SU-DHL-6 (cell line): Measurements from ENCODE around the gene EPHB2.

Source experiments
- H2AFZ ChIP-seq: fragments of 200-600 bp; sonication (generic); 2 replicates; pipeline ENCODE4 v1.6.1; 2014; ENCODE audit warnings: low read depth, mild to moderate bottlenecking, moderate library complexity, mixed read lengths, antibody characterized with exemption, low read length; ENCODE audit not compliant: severe bottlenecking
- H3F3A ChIP-seq: fragments of 200-600 bp; shearing (Covaris generic); 2 replicates; pipeline ENCODE4 v1.6.0; 2016; ENCODE audit warnings: antibody characterized with exemption, mild to moderate bottlenecking; ENCODE audit not compliant: insufficient read depth
- H3K27ac ChIP-seq: fragments of 200-600 bp; sonication (generic); 2 replicates; pipeline ENCODE4 v1.5.1; 2016; ENCODE audit warnings: low read depth, mild to moderate bottlenecking, low read length, moderate library complexity, mixed read lengths
- H3K27me3 ChIP-seq: fragments of 200-600 bp; sonication (generic), shearing (Covaris generic); 2 replicates; pipeline ENCODE4 v1.6.0; 2014; ENCODE audit warnings: mild to moderate bottlenecking, low read length
- H3K36me3 ChIP-seq: fragments of 200-600 bp; sonication (generic); 2 replicates; pipeline ENCODE4 v1.6.1; 2014; ENCODE audit warnings: mild to moderate bottlenecking, low read length, mixed read lengths
- H3K4me2 ChIP-seq: fragments of 300-600, 200-600 bp; shearing (Covaris generic), sonication (generic); 2 replicates; pipeline ENCODE4 v1.6.0; 2014; ENCODE audit warnings: low read length, low read depth, mild to moderate bottlenecking; ENCODE audit not compliant: poor library complexity, severe bottlenecking
- H3K4me3 ChIP-seq: fragments of 200-600 bp; sonication (generic); 2 replicates; pipeline ENCODE4 v1.5.1; 2014; ENCODE audit warnings: antibody characterized with exemption, low read length, mild to moderate bottlenecking, mixed read lengths; ENCODE audit not compliant: insufficient read depth, poor library complexity, severe bottlenecking
- H3K79me2 ChIP-seq: fragments of 200-600 bp; sonication (generic); 2 replicates; pipeline ENCODE4 v1.6.1; 2014; ENCODE audit warnings: mild to moderate bottlenecking, low read length, moderate library complexity; ENCODE audit not compliant: insufficient read depth
- H3K9ac ChIP-seq: fragments of 200-600 bp; sonication (generic); 2 replicates; pipeline ENCODE4 v1.7.0; 2014; ENCODE audit warnings: mild to moderate bottlenecking, low read length
- H3K9me2 ChIP-seq: fragments of 200-600 bp; sonication (generic); replicated peaks from 2 replicates; pipeline ENCODE4 v1.6.1; 2014; ENCODE audit warnings: low read length; ENCODE audit not compliant: insufficient read depth
- H3K9me3 ChIP-seq: fragments of 200-600 bp; sonication (generic); 2 replicates; pipeline ENCODE4 v1.6.1; 2014; ENCODE audit warnings: low read length, mixed read lengths; ENCODE audit not compliant: insufficient read depth
- H4K20me1 ChIP-seq: fragments of 200-600 bp; sonication (generic); 2 replicates; pipeline ENCODE4 v1.6.1; 2014; ENCODE audit warnings: low read depth, mild to moderate bottlenecking, antibody characterized with exemption, low read length, moderate library complexity, mixed read lengths
- CTCF ChIP-seq: fragments of 200-600 bp; sonication (generic); IDR thresholded peaks from one replicate; pipeline ENCODE4 v1.5.1; 2017; ENCODE audit warnings: antibody characterized with exemption, mild to moderate bottlenecking, low read length, moderate library complexity; ENCODE audit not compliant: insufficient read depth, poor library complexity, severe bottlenecking
- EZH2phosphoT487 ChIP-seq: fragments of 200-600 bp; sonication (generic), shearing (Covaris generic); conservative IDR thresholded peaks from 2 replicates; pipeline ENCODE4 v1.6.1; 2018; ENCODE audit warnings: mild to moderate bottlenecking, antibody characterized with exemption, low read length, moderate library complexity, mixed read lengths

Gene EPHB2

GRCh38 chr1:22807340-22807739 is 96.7 kb downstream of the EPHB2 start:
- Histone ChIP-seq H3K4me3 (no peak overlapping the region), H3K27me3 (no peaks in the 10 kb centered on the region), H3K27ac (no peak overlapping the region), H3K79me2 (no peaks in the 10 kb centered on the region), H3K9me3 (no peaks in the 10 kb centered on the region), H3K36me3 (no peaks in the 10 kb centered on the region), H3F3A (no peaks in the 10 kb centered on the region), H3K4me2 (no peak overlapping the region), H3K9me2 (no peaks in the 10 kb centered on the region), H4K20me1 (no peaks in the 10 kb centered on the region), H2AFZ (no peak overlapping the region), H3K9ac (no peak overlapping the region)
- no peak for TF ChIP-seq CTCF
- TF ChIP-seq EZH2phosphoT487: no peak

GRCh38 chr1:22808186-22808675 is 97.6 kb downstream of the EPHB2 start:
- H3K9ac ChIP-seq: no peak overlapping the region
- H4K20me1 ChIP-seq: no peaks in the 10 kb centered on the region
- no peak overlapping the region for H3K27ac ChIP-seq
- no peak overlapping the region for H2AFZ ChIP-seq
- H3K36me3 ChIP-seq: no peaks in the 10 kb centered on the region
- H3K9me3 ChIP-seq: no peaks in the 10 kb centered on the region
- H3K79me2 ChIP-seq: no peaks in the 10 kb centered on the region
- TF ChIP-seq EZH2phosphoT487: no peak
- TF ChIP-seq CTCF: no peak
- H3K4me2 ChIP-seq: no peak overlapping the region
- no peak overlapping the region for H3K4me3 ChIP-seq
- H3F3A ChIP-seq: no peaks in the 10 kb centered on the region
- H3K9me2 ChIP-seq: no peaks in the 10 kb centered on the region
- no peaks in the 10 kb centered on the region for H3K27me3 ChIP-seq

- Histone ChIP-seq H3K27me3 (no peaks in the 10 kb centered on the region), H3K9me2 (no peaks in the 10 kb centered on the region), H3K9me3 (no peaks in the 10 kb centered on the region), H3K79me2 (no peaks in the 10 kb centered on the region), H3K36me3 (no peaks in the 10 kb centered on the region), H3K4me2 (no peak overlapping the region), H3F3A (no peaks in the 10 kb centered on the region), H3K27ac (no peak overlapping the region), H3K4me3 (no peak overlapping the region), H4K20me1 (no peaks in the 10 kb centered on the region), H3K9ac (no peak overlapping the region), H2AFZ (no peak overlapping the region)
- TF ChIP-seq EZH2phosphoT487: no peak
- no peak for TF ChIP-seq CTCF
Observed at GRCh38 chr1:22808676-22809483, 98.2 kb downstream of the EPHB2 start.
